ENCODE data around the gene SAMD8. TPM values are rescaled to one million over a fixed set of nuclear protein-coding genes. Genes with fewer than 3 reads are reported as not detected.

SAMD8 gene
- total RNA-seq, 1 experiment from 2014 or later: 28.1 TPM

DNA sequence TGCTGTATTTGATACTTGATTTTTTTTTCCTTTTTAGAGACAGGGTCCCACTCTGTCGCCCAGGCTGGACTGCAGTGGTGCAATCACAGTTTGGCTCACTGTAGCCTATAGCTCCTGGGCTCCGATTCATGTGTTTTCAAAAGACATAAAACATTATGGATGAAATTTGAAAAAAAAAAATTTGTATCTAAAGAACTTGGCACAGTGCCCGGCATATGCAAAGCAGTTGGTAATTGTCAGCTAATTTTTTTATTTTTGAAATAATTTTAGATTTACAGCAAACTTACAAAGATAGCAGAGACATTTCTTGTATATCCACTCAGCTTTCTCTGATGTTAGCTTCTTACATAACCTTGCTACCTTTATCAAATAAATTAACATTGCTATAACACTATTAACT, 20.3 kb upstream of the SAMD8 start:
- Mint-ChIP-seq H3K27ac (ENCODE audit: low read depth, unreplicated experiment) (no peak overlapping the region), H3K4me3 (ENCODE audit: unreplicated experiment) (no peak overlapping the region), H3K4me1 (ENCODE audit: insufficient read depth, unreplicated experiment) (no peaks in the 10 kb centered on the region), H3K27me3 (ENCODE audit: insufficient read depth, unreplicated experiment) (no peaks in the 10 kb centered on the region), H3K36me3 (ENCODE audit: insufficient read depth, unreplicated experiment) (no peaks in the 10 kb centered on the region), H3K9me3 (ENCODE audit: unreplicated experiment) (no peaks in the 10 kb centered on the region)
- no TSS peak for BruUV-seq (replicated peaks)
- intact Hi-C loops (cut with micrococcal nuclease): no loop called here
- POLR2A ChIA-PET: no interaction called here
- no peak for DNase-seq (ENCODE audit: unreplicated experiment)
- TF ChIP-seq, protein P1, sequence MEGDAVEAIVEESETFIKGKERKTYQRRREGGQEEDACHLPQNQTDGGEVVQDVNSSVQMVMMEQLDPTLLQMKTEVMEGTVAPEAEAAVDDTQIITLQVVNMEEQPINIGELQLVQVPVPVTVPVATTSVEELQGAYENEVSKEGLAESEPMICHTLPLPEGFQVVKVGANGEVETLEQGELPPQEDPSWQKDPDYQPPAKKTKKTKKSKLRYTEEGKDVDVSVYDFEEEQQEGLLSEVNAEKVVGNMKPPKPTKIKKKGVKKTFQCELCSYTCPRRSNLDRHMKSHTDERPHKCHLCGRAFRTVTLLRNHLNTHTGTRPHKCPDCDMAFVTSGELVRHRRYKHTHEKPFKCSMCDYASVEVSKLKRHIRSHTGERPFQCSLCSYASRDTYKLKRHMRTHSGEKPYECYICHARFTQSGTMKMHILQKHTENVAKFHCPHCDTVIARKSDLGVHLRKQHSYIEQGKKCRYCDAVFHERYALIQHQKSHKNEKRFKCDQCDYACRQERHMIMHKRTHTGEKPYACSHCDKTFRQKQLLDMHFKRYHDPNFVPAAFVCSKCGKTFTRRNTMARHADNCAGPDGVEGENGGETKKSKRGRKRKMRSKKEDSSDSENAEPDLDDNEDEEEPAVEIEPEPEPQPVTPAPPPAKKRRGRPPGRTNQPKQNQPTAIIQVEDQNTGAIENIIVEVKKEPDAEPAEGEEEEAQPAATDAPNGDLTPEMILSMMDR (IDR thresholded peaks at IDR 0.05; ENCODE audit: unreplicated experiment): no peak
- CTCF ChIA-PET: interaction anchor here (1.1 kb wide), 1 partner anchor 10 kb away, joined by 3 read pairs; no protein-coding TSS in a partner anchor

DNA sequence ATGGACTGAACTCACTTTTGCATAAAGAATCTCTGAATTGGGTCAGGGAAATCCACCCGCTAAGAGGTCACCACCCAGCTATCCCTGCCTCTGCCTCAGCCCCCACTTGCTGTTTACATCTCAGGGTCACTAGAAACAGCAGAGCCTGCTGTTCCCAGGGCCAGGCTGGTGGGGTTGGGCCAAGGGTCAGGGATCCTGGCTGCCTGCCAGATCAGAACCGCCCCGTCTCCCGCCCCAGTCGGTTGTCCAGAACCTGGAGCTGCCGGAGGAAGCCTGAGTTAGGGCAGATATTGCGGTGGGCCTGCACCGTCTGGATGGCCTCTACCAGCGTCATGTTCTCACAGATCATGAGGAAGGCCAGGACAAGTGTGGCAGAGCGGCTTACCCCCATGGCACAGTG, 17.0 kb upstream of the SAMD8 start:
- no peak for DNase-seq (ENCODE audit: unreplicated experiment)
- intact Hi-C loops (cut with micrococcal nuclease): no loop called here
- CTCF ChIA-PET: no interaction called here
- Mint-ChIP-seq H3K36me3 (ENCODE audit: insufficient read depth, unreplicated experiment) (no peaks in the 10 kb centered on the region), H3K4me1 (ENCODE audit: insufficient read depth, unreplicated experiment) (no peaks in the 10 kb centered on the region), H3K4me3 (ENCODE audit: unreplicated experiment) (no peak overlapping the region), H3K27ac (ENCODE audit: low read depth, unreplicated experiment) (no peak overlapping the region), H3K27me3 (ENCODE audit: insufficient read depth, unreplicated experiment) (no peaks in the 10 kb centered on the region), H3K9me3 (ENCODE audit: unreplicated experiment) (no peaks in the 10 kb centered on the region)
- POLR2A ChIA-PET: no interaction called here
- TF ChIP-seq, protein P1 (IDR thresholded peaks at IDR 0.05; ENCODE audit: unreplicated experiment): no peak
- BruUV-seq (replicated peaks): no TSS peak

DNA sequence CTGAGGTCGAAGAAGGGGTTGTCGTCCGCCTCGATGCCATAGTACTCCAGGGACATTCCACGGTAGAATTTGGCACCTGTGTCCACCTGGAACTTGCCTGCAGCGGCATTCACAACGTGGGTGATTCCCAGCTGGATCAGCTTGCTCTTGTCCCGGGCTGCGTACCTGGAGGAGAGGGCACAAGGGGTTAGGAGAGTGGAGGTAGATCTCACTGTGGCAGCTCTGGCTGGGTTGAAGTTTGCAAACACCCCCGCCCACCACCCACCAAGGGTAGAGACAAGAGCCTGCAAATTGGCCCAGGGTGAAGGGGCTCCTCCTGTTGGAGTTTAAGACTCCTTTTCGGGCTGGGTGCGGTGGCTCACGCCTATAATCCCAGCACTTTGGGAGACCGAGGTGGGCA, 15.8 kb upstream of the SAMD8 start:
- BruUV-seq (replicated peaks): no TSS peak
- no peak for DNase-seq (ENCODE audit: unreplicated experiment)
- intact Hi-C loops (cut with micrococcal nuclease): no loop called here
- TF ChIP-seq, protein P1 (IDR thresholded peaks at IDR 0.05; ENCODE audit: unreplicated experiment): no peak
- H3K27me3 Mint-ChIP-seq (ENCODE audit: insufficient read depth, unreplicated experiment): no peaks in the 10 kb centered on the region
- ChIA-PET POLR2A (interaction anchor here (0.6 kb wide), 1 partner anchor 856 kb away, joined by 3 read pairs; no protein-coding TSS in a partner anchor), CTCF (interaction anchor here (0.8 kb wide), 1 partner anchor 16 kb away, joined by 3 read pairs; no protein-coding TSS in a partner anchor)
- H3K4me1 Mint-ChIP-seq (ENCODE audit: insufficient read depth, unreplicated experiment): no peaks in the 10 kb centered on the region
- no peak overlapping the region for H3K4me3 Mint-ChIP-seq (ENCODE audit: unreplicated experiment)
- H3K9me3 Mint-ChIP-seq (ENCODE audit: unreplicated experiment): no peaks in the 10 kb centered on the region
- H3K36me3 Mint-ChIP-seq (ENCODE audit: insufficient read depth, unreplicated experiment): no peaks in the 10 kb centered on the region
- no peak overlapping the region for H3K27ac Mint-ChIP-seq (ENCODE audit: low read depth, unreplicated experiment)

DNA sequence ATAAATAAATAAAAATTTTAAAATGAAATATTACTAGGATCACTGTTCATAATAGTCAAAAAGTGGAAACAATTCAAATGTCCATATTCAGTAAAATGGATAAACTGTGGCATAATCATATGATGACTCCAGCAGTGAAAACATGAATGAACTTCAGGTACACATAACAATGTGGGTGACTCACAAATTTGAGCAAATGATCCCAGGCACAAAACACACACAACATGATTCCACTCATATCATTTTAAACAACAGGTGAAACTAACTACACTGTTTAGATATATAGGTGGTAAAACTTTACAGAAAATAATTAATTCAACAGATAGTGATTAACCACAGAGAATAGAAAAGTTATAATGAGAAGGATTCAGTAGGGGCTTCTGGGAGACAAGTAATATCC, 14.7 kb upstream of the SAMD8 start:
- intact Hi-C loops (cut with micrococcal nuclease): no loop called here
- Mint-ChIP-seq H3K9me3 (ENCODE audit: unreplicated experiment) (no peaks in the 10 kb centered on the region), H3K27me3 (ENCODE audit: insufficient read depth, unreplicated experiment) (no peaks in the 10 kb centered on the region), H3K27ac (ENCODE audit: low read depth, unreplicated experiment) (no peak overlapping the region), H3K4me3 (ENCODE audit: unreplicated experiment) (no peak overlapping the region), H3K36me3 (ENCODE audit: insufficient read depth, unreplicated experiment) (no peaks in the 10 kb centered on the region), H3K4me1 (ENCODE audit: insufficient read depth, unreplicated experiment) (no peaks in the 10 kb centered on the region)
- BruUV-seq (replicated peaks): no TSS peak
- TF ChIP-seq, protein P1 (IDR thresholded peaks at IDR 0.05; ENCODE audit: unreplicated experiment): no peak
- DNase-seq (ENCODE audit: unreplicated experiment): no peak
- CTCF ChIA-PET: interaction anchor here (0.6 to 4.6 kb wide), 5 partner anchors 12 to 890 kb away, joined by 3 to 29 read pairs (median 3); a partner anchor contains a TSS
- POLR2A ChIA-PET: no interaction called here
